HG02884 (cell line): ENCODE results near the gene ANKRD31.

ENCODE experiments used
- ATAC-seq: cut with Tn5 transposase; IDR thresholded peaks from one replicate; pipeline ENCODE4 v1.9.1; 2021; ENCODE audit warnings: mild to moderate bottlenecking, moderate library complexity; ENCODE audit not compliant: unreplicated experiment

Gene ANKRD31

DNA sequence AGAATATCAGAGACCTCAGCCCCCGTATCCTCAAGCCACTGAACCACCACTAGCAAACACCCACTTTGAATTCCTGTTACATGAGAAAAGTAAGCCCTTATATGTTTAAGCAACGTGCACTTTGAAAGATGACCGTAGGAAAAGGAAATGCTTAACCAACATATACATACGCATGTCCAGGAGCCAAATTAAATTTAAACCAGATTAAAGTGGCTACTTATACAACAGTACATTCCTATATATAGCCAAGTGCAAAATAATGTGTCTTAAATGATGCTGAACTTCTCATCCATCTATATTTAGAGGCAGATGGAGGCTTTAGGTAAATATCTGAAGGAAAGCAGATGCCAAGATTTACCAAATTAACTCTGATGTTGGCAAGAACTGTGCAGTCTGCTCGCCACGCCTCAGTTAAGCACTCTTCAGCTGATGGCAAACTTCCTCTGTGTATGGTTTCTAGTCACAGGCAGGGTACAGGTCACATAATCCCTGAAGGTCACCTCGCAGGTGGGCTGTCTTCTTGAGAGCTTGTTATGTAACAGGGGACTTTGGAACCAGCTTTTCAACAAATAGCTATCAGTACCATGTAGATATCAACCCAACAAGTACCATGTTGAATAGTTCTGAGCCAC is 192.9 kb downstream of the ANKRD31 start:
- ATAC-seq: no peak

DNA sequence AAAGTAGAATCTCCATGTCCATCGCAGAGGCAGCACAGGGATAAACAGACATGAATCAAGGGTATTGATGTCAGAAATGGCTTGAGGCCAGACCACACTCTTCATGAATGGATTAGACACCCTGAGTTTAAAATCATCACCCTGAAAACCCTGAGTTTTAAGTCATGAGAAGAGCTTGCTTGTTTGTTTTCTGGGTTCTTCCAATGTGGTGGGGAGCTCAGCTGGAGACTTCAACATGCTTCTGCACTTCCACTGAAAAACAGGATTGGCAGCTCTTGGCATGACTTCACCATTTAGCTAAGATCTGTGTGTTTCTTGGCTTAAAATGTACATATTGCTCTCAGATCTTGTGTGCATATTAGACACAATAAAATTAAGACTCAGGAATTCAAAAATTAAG is 194.2 kb downstream of the ANKRD31 start:
- no peak for ATAC-seq

DNA sequence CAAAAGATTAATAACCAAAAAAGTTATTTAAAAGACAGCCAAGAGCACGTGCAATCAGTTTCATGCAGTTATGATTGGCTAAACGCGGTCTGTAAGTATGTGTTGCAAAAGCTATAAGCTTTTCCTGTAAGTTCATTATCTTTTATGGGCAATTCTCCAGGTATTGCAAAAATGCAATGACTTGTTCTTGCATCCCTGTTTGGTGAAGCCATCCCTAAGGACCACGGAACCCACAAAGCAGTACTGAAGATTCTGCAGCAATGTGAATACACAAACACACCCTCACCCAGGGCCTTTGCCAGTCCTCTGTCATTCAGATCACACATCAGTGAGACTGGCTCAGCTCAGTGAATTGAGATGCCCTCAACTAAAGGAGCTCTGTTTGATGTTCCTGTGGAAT is 195.7 kb downstream of the ANKRD31 start:
- no peak for ATAC-seq

DNA sequence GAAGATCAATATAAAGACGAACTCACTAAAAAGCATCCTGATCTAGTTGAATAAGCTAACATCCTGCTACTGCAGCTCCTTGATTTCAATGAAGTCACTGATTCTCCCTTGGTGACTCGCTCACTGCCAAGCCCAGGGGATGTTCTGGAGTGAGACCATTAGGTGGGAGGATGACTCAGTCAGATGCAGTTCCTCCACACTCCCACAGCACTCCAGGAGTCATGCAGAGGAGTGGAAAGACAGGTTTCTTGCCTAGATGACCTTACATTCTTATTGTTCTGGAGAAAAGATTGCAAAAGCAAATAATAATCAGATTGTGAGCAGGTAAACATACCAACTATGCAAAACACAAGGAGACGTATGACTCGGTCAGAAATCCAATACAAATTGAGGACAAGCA is 199.6 kb downstream of the ANKRD31 start:
- ATAC-seq: no peak

DNA sequence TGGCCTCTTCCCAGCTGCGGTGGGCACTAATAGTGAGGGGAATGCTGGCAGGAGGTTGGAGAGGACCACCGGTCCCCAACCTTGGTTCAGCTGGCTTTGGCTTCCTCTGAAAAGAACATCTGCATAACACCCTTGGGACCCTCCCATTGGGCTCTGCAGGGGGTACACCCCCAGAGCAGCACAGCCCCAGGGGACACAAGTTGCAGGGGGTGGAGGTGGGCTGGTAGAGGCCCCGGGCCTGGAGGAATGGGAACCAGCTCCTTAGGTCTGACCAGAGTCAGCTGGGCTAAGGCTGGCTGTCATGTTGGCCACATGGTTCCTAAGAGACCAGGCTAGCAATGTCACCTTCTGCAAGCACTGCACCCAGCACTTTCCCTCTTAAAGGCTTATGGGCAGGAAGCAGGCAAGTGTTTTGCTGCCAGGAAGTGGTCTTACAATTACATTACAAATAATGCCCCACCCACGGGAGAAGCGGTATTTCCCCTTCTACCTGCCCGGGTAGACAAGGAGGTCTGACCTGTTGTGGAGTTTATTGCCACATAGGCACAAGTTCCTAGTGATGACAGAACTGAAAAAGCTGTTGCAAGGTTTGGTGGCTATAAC is 202.4 kb downstream of the ANKRD31 start:
- ATAC-seq: no peak

DNA sequence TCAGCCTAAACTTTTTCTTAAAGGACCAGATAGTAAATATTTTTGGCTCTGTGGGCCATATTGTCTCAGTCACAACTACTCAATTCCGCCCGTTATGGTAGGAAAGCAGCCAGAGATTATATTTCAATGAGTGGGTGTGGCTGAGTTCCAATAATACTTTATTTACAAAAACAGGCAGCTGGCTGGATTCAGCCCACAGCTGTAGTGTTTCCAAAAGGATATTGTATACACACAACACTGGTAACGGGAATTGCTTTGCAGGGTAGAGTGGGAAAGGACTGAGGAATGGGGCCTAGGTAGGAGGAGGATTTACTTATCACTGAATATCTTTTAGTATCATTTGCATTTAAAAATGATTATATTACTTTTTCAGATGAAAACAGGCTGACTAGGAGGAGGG is 205.3 kb downstream of the ANKRD31 start:
- no peak for ATAC-seq

DNA sequence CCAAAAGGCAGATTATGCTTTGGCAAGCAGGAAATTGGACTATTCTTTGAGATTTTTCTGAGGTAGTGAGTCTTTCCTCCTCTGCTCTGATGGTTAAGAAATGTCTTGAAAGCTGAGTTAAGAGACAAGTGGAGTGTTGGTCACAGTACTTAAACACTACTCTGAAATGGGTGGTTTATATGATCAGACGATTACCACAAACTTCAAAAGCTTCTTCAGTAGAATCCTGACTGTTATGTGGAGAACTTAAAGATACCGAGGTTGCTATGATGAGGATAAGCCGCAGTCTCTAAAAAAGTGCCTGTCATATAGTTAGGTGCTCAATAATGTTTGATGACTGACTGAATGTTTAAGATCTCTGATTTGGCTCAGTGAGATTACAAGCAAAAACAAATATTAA is 208.6 kb downstream of the ANKRD31 start:
- ATAC-seq: no peak

DNA sequence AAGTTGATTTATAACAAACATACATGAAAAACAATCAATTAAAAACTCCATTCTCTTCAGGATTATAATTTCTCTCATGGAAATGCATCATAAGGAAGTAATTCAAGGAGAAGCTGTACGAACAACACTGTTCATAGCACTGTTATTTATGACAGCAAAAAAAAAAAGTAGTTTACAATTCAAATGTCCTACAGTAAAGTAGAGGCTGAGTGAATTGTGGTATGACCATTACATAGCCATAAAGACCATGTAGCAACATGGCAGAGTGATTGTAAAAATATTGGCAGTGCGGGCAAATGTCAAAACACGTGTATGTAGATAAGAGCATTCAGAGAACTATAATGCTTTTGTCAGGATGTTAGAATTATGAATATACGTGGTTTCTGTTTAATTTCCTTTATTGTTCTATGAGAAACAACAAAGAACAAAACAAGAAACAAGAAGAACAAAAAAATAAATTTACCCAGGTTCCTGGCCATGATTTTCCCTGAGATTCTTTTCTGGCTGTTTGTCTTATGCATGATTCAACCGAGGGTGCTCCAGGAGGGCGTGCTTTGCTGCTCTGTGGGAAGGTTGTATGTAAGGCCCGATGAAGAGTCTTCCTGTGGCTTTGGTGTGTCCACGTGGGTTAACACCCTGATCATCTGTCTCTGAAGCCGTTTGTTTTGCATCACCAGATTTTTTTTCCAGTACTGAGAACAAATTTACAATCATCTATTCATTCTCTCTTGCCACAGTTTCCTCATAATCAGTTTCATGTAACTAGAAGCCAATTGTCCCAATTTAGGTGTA is 213.1 kb downstream of the ANKRD31 start:
- ATAC-seq: no peak

DNA sequence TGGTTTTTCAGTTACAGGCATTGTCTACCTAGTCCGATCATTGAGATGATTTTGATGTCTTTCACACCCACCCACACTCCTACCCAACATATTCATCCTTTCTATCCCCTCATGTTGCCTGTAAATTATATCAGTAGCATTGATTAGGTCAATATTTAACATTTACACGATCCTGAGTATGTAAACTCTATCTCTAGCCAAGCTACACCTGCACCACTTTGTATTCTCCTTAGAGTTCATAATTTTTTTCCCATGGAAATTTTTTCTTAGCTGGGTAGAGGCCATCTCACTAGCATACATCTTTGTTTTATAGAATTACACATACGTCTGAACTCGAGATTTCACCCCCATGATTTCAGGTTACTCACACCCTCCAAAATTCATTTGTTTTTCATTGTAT is 214.9 kb downstream of the ANKRD31 start:
- ATAC-seq: no peak

DNA sequence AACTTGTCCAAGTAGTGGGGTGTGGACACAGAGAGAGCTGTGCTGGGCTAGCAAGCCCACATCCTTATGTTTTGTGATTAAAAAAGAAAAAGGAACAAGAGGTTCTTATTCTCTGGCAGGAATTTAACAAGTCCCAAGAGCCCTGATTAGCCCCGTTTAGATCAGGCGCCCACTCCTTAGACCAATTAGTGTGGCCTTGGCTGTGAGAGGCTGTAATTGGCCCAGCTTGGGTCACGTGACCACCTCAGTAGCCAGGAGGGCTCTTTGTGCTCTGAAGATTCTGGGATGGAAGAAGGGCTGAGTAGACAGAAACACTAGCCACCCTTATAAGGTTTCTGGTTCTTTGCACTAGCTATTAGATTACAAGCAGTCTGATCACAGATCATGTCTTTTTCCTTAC is 215.5 kb downstream of the ANKRD31 start:
- no peak for ATAC-seq

DNA sequence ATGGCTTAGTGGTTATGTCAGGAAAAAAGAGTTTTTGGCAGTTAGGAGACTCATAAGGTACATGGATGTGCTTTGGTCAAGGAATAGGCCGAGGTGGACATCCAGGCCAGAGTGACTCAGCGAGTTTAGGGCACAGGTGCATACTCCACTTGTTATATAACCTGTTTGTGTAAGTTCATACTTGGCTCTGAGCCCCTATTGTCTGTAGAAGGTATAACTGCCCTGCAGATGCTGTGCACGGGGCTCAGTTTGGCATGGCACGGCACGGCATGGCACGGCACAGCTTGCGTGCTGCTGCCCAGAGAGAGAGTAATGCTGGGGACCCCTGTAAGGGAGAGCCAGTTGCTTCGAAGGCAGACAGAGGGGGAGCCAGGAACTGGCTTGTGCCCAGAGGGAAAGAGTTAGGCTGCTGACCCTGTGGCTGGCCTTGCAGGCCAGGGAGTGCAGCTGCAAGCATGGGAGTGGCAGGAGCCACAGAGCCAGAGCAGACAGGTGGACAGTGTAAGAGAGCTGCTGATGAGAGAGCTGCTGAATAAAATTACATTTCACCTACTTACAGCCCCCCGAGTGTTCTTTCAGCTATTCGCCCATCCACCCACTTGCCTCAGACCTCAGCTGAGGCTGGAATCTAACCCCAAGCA is 216.5 kb downstream of the ANKRD31 start:
- ATAC-seq: no peak

DNA sequence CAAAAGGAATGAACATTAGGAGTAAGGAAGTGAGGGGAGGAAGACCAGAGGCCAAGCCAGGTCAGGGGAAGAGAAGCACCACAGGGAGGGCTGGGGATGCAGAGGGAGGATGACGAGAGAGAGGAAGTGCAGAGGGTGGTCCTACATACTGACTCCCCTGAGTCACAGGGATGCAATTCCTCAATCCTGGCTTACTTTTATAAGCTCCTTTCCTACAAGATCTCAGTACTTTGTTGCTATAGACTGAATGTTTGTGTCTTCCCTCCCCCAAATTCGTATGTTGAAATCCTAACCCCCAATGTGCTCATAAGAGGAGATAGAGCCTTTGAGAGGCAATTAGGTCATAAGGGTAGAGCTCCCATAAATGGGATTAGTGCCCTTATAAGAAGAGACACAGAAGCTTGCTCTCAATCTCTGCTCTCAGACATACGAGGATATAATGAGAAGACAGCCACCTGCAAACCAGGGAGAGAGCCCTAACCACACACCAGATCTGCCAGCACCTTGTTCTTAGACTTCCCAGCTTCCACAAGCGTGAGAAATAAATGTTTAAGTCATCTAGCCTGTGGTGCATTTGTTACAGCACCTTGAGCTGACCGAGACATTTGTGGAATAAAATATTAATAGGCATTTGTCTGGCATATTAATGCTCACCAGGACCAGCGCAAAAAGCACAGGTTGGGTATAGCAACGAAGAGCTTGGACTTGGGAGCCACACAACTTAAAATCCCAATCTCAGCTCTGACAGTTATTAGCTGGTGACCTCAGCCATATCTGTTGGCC is 217.7 kb downstream of the ANKRD31 start:
- no peak for ATAC-seq
